Stimulated activated CD4-positive, alpha-beta T cell treated with anti-CD3 and anti-CD28 coated beads, Interleukin-4, amount 100 ng/mL, for 48 hours (primary cell): ENCODE data around the gene TBC1D3K.
"Not testable (repeated sequence)": the region's sequence is repeated elsewhere in the genome, so short reads cannot be mapped to it uniquely, and the experiment has no call there.

ENCODE experiments used
- DNase-seq, 2 donors: peaks; one replicate each; pipeline ENCODE4 v3.0.0-alpha.2; 2020; ENCODE audit warnings: low read depth in 2 of 2

Gene TBC1D3K

DNA sequence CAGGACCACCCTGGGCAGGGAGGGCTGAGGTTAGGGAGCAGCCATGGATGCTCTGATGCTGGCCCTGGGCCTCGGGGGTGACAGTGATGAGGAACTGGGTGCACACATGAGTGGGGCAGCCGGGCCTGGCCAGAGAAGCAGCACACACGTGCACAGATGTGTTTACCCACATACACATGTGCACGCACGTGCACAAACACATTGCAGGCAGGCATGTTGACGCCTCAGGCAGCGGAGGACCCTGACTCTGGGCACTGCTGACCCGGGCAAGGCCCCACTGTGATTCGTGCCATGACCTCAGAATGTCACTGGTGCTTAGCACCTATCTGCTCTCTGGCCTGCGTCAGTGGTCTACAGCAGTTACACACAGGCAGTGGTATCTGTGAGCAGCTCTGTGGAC, at the start of gene TBC1D3K:
TBC1D3K (plus strand) TSS at position 301 of the 400 bp plus-strand sequence. CDS start 1,585 bp downstream, outside the sequence.
- not testable (repeated sequence) for DNase-seq

- no peak for DNase-seq
These were observed 39.7 kb upstream of the TBC1D3K start for GRCh38 chr17:37884516-37884915.

GRCh38 chr17:37885136-37885535, 39.1 kb upstream of the TBC1D3K start:
- DNase-seq = no peak

GRCh38 chr17:37888881-37889280, 35.3 kb upstream of the TBC1D3K start:
- DNase-seq = no peak

DNA sequence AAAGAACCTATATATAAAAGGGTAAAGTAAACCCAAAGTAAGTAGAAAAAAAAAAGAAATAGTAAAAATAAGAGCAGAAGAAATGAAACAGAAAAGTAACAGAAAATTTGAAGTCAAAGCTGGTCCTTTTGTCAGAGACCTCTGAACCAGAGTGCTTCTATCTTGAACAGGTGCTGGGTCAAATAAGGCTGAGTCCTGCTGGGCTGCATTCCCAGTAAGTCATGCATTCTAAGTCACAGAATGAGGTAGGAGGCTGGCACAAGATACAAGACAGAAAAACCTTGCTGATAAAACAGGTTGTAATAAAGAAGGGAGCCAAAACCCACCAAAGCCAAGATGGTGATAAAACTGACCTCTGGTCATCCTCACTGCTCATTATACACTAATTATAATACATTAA, 27.3 kb upstream of the TBC1D3K start:
- DNase-seq = not testable (repeated sequence)
